ENCODE results near the gene HCN1. TPM values are rescaled to one million over a fixed set of nuclear protein-coding genes. Genes with fewer than 3 reads are reported as not detected.
A peak's percentile ranks its signal among the peaks of the same experiment; 100 is the strongest.

HCN1 gene
- total RNA-seq (under 1 TPM in 7 of 10 donors, not detected in 3; 0.05 to 0.12 (median 0.07) TPM), polyA plus RNA-seq (under 1 TPM; 0.07 to 0.20 TPM)
- long read RNA-seq, donor 1 = 0 reads
- long read RNA-seq, donor 2 = 0 reads
- long read RNA-seq, donor 3 = 0 reads

- Histone ChIP-seq H3K27ac (no peak within 1 kb of the TSS), H3K36me3 (no peaks in the 10 kb centered on the region), H3K27me3 (peaks cover 6 to 80% (median 44%) of the 10 kb centered on the region in 7 donors), H3K9me3 (no peaks in the 10 kb centered on the region), H3K4me1 (peaks cover 5 to 13% (median 10%) of the 10 kb centered on the region in 9 donors), H3K4me3 (peak within 1 kb of the TSS in 9 of 10 donors; percentile 10 to 27 (median 20))
- intact Hi-C loops (cut with DNase I) = loop anchor here in 4 of 10 donors (2.0 to 10.0 kb wide), 3 partner anchors 658 to 742 kb away; no protein-coding TSS in a partner anchor
- ATAC-seq = peak; percentile 93 to 100 (median 98)
- peak; percentile 59 to 80 for DNase-seq
- 13 to 15% methylated on average over 43 to 46 of the region's 46 CpGs for WGBS, 2 donors
- peak; percentile 40 to 80 (median 72) for TF ChIP-seq CTCF (IDR thresholded peaks at IDR 0.05)
Measured at GRCh38 chr5:45696206-45696836, at the start of gene HCN1. TSS of gene HCN1 (minus strand) at chr5:45696380.

GRCh38 chr5:45741110-45741509 lies 44.9 kb upstream of the HCN1 start:
- Histone ChIP-seq H3K27ac (no peak overlapping the region), H3K4me1 (no peaks in the 10 kb centered on the region), H3K9me3 (peaks cover 0 to 8% (median 0%) of the 10 kb centered on the region in 11 donors), H3K27me3 (no peaks in the 10 kb centered on the region), H3K4me3 (no peak overlapping the region), H3K36me3 (no peaks in the 10 kb centered on the region)
- ATAC-seq = no peak
- WGBS, 2 donors = 8 to 15% methylated on average over 5 of the region's 5 CpGs
- intact Hi-C loops (cut with DNase I) = no loop called here
- TF ChIP-seq CTCF (IDR thresholded peaks at IDR 0.05) = no peak
- no peak for DNase-seq

GRCh38 chr5:45737153-45737552 lies 41.0 kb upstream of the HCN1 start:
- peaks cover 0 to 3% (median 0%) of the 10 kb centered on the region in 11 donors for H3K9me3 ChIP-seq
- no peak overlapping the region for H3K4me3 ChIP-seq
- WGBS, 2 donors = 42 to 46% methylated on average over 5 of the region's 5 CpGs
- no peak for ATAC-seq
- H3K36me3 ChIP-seq = no peaks in the 10 kb centered on the region
- H3K27ac ChIP-seq = no peak overlapping the region
- intact Hi-C loops (cut with DNase I) = no loop called here
- H3K27me3 ChIP-seq = no peaks in the 10 kb centered on the region
- TF ChIP-seq CTCF (IDR thresholded peaks at IDR 0.05) = no peak
- H3K4me1 ChIP-seq = no peaks in the 10 kb centered on the region
- DNase-seq = no peak

- no peak overlapping the region for H3K27ac ChIP-seq
- no peaks in the 10 kb centered on the region for H3K27me3 ChIP-seq
- no peaks in the 10 kb centered on the region for H3K36me3 ChIP-seq
- peaks cover 0 to 2% (median 0%) of the 10 kb centered on the region in 11 donors for H3K9me3 ChIP-seq
- WGBS, 2 donors = 38 to 46% methylated on average over 3 of the region's 3 CpGs
- H3K4me3 ChIP-seq = no peak overlapping the region
- ATAC-seq (no peak), DNase-seq (no peak)
- no peaks in the 10 kb centered on the region for H3K4me1 ChIP-seq
- intact Hi-C loops (cut with DNase I) = no loop called here
- TF ChIP-seq CTCF (IDR thresholded peaks at IDR 0.05) = no peak
Measured at GRCh38 chr5:45725537-45725936, 29.4 kb upstream of the HCN1 start.
